Parathyroid adenoma (tissue), 2 donors: ENCODE measurements around the gene DOK6.

Experiments
- H2AFZ ChIP-seq: fragments of 300-600 bp; sonication (generic); one replicate; pipeline ENCODE4 v1.7.0; 2017; ENCODE audit warnings: antibody characterized with exemption, mild to moderate bottlenecking
- H3K27ac ChIP-seq: fragments of 300-600 bp; sonication (generic); one replicate; pipeline ENCODE4 v1.7.0; 2017
- H3K27me3 ChIP-seq: fragments of 300-600 bp; sonication (generic); one replicate; pipeline ENCODE4 v1.7.0; 2017; ENCODE audit warnings: low read length; ENCODE audit not compliant: control insufficient read depth, insufficient read depth
- H3K36me3 ChIP-seq: fragments of 300-600 bp; sonication (generic); one replicate; pipeline ENCODE4 v1.7.0; 2017; ENCODE audit warnings: low read length; ENCODE audit not compliant: control insufficient read depth, insufficient read depth
- H3K4me1 ChIP-seq: fragments of 300-600 bp; sonication (generic); one replicate; pipeline ENCODE4 v1.7.0; 2017; ENCODE audit warnings: control low read depth
- H3K4me2 ChIP-seq: fragments of 300-600 bp; sonication (generic); one replicate; pipeline ENCODE4 v1.7.0; 2017; ENCODE audit warnings: low read length
- H3K4me3 ChIP-seq: fragments of 300-600 bp; sonication (generic); one replicate; pipeline ENCODE4 v1.7.0; 2017; ENCODE audit warnings: low read depth, low read length
- H3K79me2 ChIP-seq: fragments of 300-600 bp; sonication (generic); one replicate; pipeline ENCODE4 v1.7.0; 2017; ENCODE audit warnings: control low read depth
- H3K9ac ChIP-seq: fragments of 300-600 bp; sonication (generic); one replicate; pipeline ENCODE4 v1.7.0; 2017; ENCODE audit warnings: mild to moderate bottlenecking
- H3K9me3 ChIP-seq: fragments of 300-600 bp; sonication (generic); one replicate; pipeline ENCODE4 v1.7.0; 2017; ENCODE audit warnings: low read length; ENCODE audit not compliant: control insufficient read depth
- CTCF ChIP-seq: fragments of 300-600 bp; sonication (generic); IDR thresholded peaks from one replicate; pipeline ENCODE4 v1.7.0; 2017; ENCODE audit warnings: antibody characterized with exemption, mild to moderate bottlenecking
- donor health status: primary hyperparathyroidism.

The DOK6 gene

GRCh38 chr18:69649684-69650083, 249.0 kb downstream of the DOK6 start:
- Histone ChIP-seq H3K4me3 (no peak overlapping the region), H3K4me2 (no peak overlapping the region), H2AFZ (no peak overlapping the region), H3K36me3 (no peaks in the 10 kb centered on the region), H3K27me3 (no peaks in the 10 kb centered on the region), H3K4me1 (no peaks in the 10 kb centered on the region), H3K27ac (no peak overlapping the region), H3K9ac (no peak overlapping the region), H3K79me2 (no peaks in the 10 kb centered on the region), H3K9me3 (no peaks in the 10 kb centered on the region)
- TF ChIP-seq CTCF: no peak

- no peak for TF ChIP-seq CTCF
- Histone ChIP-seq H3K27me3 (no peaks in the 10 kb centered on the region), H3K79me2 (no peaks in the 10 kb centered on the region), H3K4me1 (no peaks in the 10 kb centered on the region), H3K9me3 (no peaks in the 10 kb centered on the region), H3K4me3 (no peak overlapping the region), H3K4me2 (no peak overlapping the region), H3K36me3 (no peaks in the 10 kb centered on the region), H2AFZ (no peak overlapping the region), H3K27ac (no peak overlapping the region), H3K9ac (no peak overlapping the region)
Observed at GRCh38 chr18:69651243-69651642, 250.6 kb downstream of the DOK6 start.

DNA sequence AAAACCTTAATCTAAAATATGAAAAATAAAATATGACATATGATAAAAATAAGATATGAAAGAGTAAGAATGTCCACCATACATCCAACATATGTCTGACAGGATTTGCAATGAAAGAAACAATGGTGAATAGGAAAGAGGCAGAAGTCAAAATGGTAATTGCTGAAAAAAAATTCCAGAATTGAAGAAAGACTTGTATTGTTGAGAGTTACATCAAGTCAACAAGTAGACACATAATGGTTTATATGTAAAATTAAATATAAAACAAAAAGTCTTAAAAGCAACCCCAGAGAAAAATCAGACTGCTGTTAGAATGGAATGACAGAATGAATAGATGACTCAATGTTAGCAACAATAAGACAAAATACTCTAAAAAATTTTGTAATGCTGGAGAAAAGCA, 255.1 kb downstream of the DOK6 start:
- no peak overlapping the region for H2AFZ ChIP-seq
- H3K4me3 ChIP-seq: no peak overlapping the region
- H3K9ac ChIP-seq: no peak overlapping the region
- no peak overlapping the region for H3K27ac ChIP-seq
- no peaks in the 10 kb centered on the region for H3K4me1 ChIP-seq
- no peaks in the 10 kb centered on the region for H3K27me3 ChIP-seq
- H3K79me2 ChIP-seq: no peaks in the 10 kb centered on the region
- H3K4me2 ChIP-seq: no peak overlapping the region
- TF ChIP-seq CTCF: no peak
- no peaks in the 10 kb centered on the region for H3K9me3 ChIP-seq
- no peaks in the 10 kb centered on the region for H3K36me3 ChIP-seq

DNA sequence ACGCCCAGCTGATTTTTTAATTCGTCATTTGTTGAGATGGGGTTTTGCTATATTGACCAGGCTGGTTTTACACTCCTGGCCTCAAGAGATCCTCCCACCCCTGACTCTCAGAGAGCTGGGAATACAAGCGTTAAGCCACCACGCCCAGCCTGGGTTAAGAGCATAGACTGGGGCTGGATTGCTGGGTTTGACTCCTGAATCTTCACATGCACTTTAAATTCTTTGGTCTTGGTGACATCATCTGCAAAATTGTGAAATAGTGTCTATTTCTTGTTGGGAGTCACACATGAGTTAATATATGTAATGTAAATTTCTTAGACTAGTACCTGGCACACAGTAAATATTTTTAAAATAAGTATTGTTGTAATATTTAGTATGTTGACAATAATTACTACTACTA, 257.4 kb downstream of the DOK6 start:
- Histone ChIP-seq H3K27me3 (no peaks in the 10 kb centered on the region), H2AFZ (no peak overlapping the region), H3K4me1 (no peaks in the 10 kb centered on the region), H3K36me3 (no peaks in the 10 kb centered on the region), H3K4me3 (no peak overlapping the region), H3K4me2 (no peak overlapping the region), H3K27ac (no peak overlapping the region), H3K9ac (no peak overlapping the region), H3K9me3 (no peaks in the 10 kb centered on the region), H3K79me2 (no peaks in the 10 kb centered on the region)
- no peak for TF ChIP-seq CTCF

DNA sequence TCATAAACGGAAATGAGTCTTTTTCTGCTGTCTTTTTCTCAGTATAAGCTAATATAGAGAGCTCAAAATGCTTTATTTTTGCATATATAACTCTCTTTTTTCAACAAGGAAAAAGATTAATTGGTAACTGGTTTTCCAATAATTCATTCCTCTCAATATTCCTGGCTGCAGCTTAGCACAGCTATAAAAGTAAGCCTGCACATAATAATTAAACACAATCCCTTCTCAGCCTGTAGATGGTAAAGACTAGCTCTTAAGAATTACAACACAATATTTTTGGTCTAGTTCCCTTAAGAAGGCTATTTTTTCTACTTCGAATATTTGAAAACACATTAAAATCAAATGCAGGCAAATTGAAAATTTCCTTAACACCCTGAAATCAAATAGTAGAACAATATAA, 258.0 kb downstream of the DOK6 start:
- no peak overlapping the region for H3K4me3 ChIP-seq
- H3K27me3 ChIP-seq: no peaks in the 10 kb centered on the region
- TF ChIP-seq CTCF: no peak
- no peaks in the 10 kb centered on the region for H3K79me2 ChIP-seq
- H3K36me3 ChIP-seq: no peaks in the 10 kb centered on the region
- H3K4me1 ChIP-seq: no peaks in the 10 kb centered on the region
- no peak overlapping the region for H3K27ac ChIP-seq
- no peaks in the 10 kb centered on the region for H3K9me3 ChIP-seq
- no peak overlapping the region for H3K9ac ChIP-seq
- no peak overlapping the region for H3K4me2 ChIP-seq
- no peak overlapping the region for H2AFZ ChIP-seq
